CD4-positive, alpha-beta T cell treated with Interferon gamma for 1 hour (primary cell): ENCODE results near the gene FUNDC1.
"Not testable (repeated sequence)": the region's sequence is repeated elsewhere in the genome, so short reads cannot be mapped to it uniquely, and the experiment has no call there.

Experiments
- DNase-seq: peaks from one replicate; pipeline ENCODE4 v3.0.0-alpha.2; 2020

FUNDC1 gene

GRCh38 chrX:44542567-44543325 is at the start of gene FUNDC1:
Gene FUNDC1, minus strand, starts transcription at chrX:44542859. Its CDS starts 27 bp downstream, at chrX:44542832.
- peak; percentile 94 for DNase-seq

GRCh38 chrX:44585866-44586265 is 43.2 kb upstream of the FUNDC1 start:
- no peak for DNase-seq

GRCh38 chrX:44580466-44580865 is 37.8 kb upstream of the FUNDC1 start:
- DNase-seq = no peak

- DNase-seq = no peak
Observed at GRCh38 chrX:44572340-44572938, 29.8 kb upstream of the FUNDC1 start.

GRCh38 chrX:44570522-44570921 is 27.9 kb upstream of the FUNDC1 start:
- no peak for DNase-seq

- no peak for DNase-seq
Observed at GRCh38 chrX:44569122-44569521, 26.5 kb upstream of the FUNDC1 start.

GRCh38 chrX:44568196-44568595 is 25.5 kb upstream of the FUNDC1 start:
- DNase-seq = no peak

GRCh38 chrX:44561896-44562295 is 19.2 kb upstream of the FUNDC1 start:
- DNase-seq = not testable (repeated sequence)

- DNase-seq = no peak
Observed at GRCh38 chrX:44550563-44550962, 7.9 kb upstream of the FUNDC1 start.

- DNase-seq = not testable (repeated sequence)
Observed at GRCh38 chrX:44545454-44545853, 2.8 kb upstream of the FUNDC1 start.

GRCh38 chrX:44544036-44544435 is 1.4 kb upstream of the FUNDC1 start:
- DNase-seq = no peak

- no peak for DNase-seq
Observed at GRCh38 chrX:44536198-44536597, 6.5 kb downstream of the FUNDC1 start.

GRCh38 chrX:44529310-44529709 is 13.3 kb downstream of the FUNDC1 start:
- DNase-seq = no peak

- no peak for DNase-seq
Observed at GRCh38 chrX:44514272-44514671, 28.4 kb downstream of the FUNDC1 start.

- no peak for DNase-seq
Observed at GRCh38 chrX:44507292-44507691, 35.4 kb downstream of the FUNDC1 start.

GRCh38 chrX:44506678-44507077 is 36.0 kb downstream of the FUNDC1 start:
- DNase-seq = no peak

GRCh38 chrX:44503560-44503959 is 39.1 kb downstream of the FUNDC1 start:
- no peak for DNase-seq

GRCh38 chrX:44495091-44495490 is 47.6 kb downstream of the FUNDC1 start:
- DNase-seq = no peak

- DNase-seq = no peak
Observed at GRCh38 chrX:44494357-44494756, 48.3 kb downstream of the FUNDC1 start.

- no peak for DNase-seq
Observed at GRCh38 chrX:44489515-44489914, 53.1 kb downstream of the FUNDC1 start.

- no peak for DNase-seq
Observed at GRCh38 chrX:44484607-44485146, 58.0 kb downstream of the FUNDC1 start.

- DNase-seq = no peak
Observed at GRCh38 chrX:44483965-44484606, 58.6 kb downstream of the FUNDC1 start.

- DNase-seq = no peak
Observed at GRCh38 chrX:44482575-44482974, 60.1 kb downstream of the FUNDC1 start.

- no peak for DNase-seq
Observed at GRCh38 chrX:44480591-44480990, 62.1 kb downstream of the FUNDC1 start.
